ENCODE data around the gene TNC.

TNC gene

DNA sequence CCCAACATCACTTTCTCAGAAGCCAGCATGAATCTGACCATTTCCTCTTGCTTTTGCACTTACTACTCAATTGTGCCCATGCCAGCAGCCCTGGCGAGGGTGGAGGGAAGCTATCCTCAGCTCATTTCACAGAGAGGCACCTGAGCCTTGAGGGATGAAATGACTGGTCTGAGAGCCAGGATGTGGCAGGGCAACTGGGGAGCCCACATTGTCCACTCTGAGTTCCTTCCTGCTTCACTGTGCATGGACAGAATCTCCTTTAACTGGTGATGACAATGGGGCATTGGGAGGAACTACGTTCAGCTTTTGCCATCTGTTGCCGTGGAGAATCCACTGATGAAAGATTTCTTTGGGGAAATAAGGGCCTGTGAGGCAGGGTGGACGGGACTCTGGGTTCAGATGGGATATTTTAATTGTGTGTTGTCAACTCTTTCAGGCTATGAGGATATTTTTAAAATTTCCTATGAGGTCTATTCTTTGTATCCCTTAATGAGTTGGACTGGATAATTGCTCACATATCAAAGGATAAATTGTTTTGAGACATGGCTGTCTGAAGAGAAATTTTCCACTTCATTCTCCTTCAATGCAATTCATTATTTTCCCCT lies 78.3 kb downstream of the TNC start:
- no peak for DNase-seq

GRCh38 chr9:115038178-115038577 lies 79.8 kb downstream of the TNC start:
- DNase-seq = no peak

- DNase-seq = no peak
These were observed 81.3 kb downstream of the TNC start for GRCh38 chr9:115036691-115037090.

- no peak for DNase-seq
These were observed 81.9 kb downstream of the TNC start for GRCh38 chr9:115035841-115036612.

GRCh38 chr9:115034801-115035200 lies 83.2 kb downstream of the TNC start:
- no peak for DNase-seq

DNA sequence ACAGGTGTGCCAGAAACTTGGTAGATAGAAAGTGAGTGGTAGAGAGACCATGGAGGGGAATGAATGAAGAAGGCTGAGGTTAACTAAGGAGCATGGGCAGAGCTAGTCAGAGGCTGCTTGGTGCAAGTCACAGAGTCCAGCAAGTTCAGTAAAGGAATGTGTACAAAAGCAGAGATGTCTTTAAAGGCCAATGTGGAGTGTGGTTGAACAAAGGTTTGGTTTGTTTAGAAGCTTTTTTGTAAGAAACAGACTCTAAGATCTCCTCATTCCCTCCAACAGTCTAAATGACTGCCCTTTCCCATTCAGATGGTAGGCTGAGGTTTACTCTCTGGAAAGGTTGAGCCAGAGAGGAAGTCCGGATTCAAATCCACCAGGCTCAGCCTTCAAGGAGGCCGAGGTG lies 84.2 kb downstream of the TNC start:
- no peak for DNase-seq

DNA sequence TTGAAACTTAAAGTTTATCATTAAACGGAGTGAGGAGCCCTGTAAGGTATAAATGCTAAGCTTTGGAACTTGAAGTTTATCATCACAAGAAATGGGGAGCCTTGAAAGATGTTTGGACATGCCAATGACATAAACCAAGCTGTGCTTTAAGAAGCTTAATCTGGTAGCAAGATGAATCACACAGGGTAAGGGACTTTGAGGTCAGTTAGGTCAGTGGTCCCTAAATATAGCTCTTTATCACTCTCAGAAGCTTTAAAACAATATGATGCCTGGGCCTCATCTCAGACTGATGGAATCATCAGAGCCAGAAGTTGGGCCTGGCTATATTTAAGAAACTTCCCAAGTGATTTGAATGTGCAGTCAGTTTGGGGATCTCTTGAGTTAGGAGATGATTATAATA lies 85.7 kb downstream of the TNC start:
- DNase-seq = no peak

DNA sequence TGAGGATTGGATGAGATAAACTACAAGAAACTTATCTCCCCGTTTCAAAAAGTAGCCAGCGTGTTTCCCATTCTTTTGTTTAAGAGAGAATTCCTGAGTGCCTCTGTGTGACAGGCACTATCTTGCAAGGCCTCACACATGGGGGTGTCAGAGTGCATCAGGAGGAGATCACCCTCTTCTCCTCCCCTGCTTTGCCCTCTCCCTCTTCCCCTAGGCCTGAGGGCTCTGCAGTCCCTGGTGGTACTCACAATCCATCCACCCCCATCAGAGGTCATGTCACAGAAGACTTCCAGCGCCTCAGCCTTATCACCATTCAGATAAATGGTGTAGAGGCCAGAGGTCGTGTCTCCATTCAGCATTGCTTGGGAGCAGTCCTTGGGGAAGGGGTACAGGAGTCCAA lies 88.0 kb downstream of the TNC start:
- DNase-seq = no peak

DNA sequence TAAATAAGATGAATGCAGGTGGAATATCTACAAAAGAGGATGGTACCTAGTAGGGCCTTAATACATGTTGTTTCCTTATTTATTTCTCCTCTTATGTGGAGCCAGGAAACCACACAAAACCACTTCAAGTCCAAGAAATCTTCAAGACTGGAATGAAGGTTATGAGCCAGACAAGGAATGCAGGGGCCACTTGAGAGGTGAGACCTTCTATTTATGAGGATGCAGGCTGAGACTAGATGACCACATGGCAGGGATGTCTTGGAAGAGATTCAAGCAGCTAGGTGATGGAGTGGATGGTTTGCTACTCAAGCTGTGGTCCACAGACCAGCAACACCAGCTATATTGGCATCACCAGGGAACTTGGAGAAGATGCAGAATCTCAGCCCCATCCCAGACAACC lies 92.2 kb downstream of the TNC start:
- DNase-seq = no peak

- DNase-seq = no peak
These were observed 92.9 kb downstream of the TNC start for GRCh38 chr9:115024925-115025535.

GRCh38 chr9:115022760-115023434 lies 95.1 kb downstream of the TNC start:
- no peak for DNase-seq

DNA sequence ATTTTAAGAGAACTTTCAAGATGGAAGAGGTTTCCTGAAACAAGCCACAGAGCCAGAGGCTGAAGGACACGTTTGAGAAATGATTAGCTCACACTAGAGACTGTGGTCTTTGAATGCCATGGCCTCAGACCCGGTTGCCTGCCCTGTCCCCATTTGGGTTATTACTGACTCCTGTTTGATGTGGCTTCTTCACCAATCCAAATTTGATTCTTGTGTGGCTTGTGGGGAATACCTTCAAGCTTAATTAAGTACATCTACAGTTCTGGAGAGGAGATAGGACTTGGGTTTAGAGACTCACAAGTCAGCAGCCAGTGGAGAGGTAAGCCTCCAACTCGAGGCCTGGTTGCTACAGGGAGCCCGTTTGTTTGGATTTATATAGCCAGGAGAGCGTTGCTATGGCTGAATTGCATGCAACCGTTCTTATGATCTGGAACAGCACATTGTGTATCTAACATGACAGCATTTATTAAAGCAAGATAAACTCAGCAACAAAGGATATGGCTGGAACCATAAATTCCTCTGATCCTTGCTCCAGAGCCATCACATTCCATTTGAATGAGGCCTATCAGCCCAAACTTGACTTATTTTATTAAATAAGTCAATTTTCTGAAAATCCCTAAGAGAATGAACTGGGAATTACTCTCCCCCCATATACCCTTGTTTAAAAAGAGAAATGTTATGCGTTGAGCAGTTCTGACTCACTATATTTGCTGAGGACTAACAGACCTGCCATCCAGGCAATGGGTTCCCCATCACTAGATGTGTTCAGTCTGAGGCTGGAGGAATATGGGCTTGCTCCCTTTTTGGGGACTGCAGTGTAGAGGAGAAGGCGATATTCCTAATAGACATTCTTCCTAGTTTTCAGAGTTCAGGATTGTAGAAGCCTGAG lies 99.2 kb downstream of the TNC start:
- peak; percentile 14 for DNase-seq

GRCh38 chr9:115016344-115016743 lies 101.6 kb downstream of the TNC start:
- DNase-seq = no peak

- DNase-seq = peak; percentile 56
These were observed 102.8 kb downstream of the TNC start for GRCh38 chr9:115015018-115015635.

- DNase-seq = no peak
These were observed 103.5 kb downstream of the TNC start for GRCh38 chr9:115014438-115014837.

GRCh38 chr9:115013998-115014397 lies 104.0 kb downstream of the TNC start:
- DNase-seq = peak; percentile 82

DNA sequence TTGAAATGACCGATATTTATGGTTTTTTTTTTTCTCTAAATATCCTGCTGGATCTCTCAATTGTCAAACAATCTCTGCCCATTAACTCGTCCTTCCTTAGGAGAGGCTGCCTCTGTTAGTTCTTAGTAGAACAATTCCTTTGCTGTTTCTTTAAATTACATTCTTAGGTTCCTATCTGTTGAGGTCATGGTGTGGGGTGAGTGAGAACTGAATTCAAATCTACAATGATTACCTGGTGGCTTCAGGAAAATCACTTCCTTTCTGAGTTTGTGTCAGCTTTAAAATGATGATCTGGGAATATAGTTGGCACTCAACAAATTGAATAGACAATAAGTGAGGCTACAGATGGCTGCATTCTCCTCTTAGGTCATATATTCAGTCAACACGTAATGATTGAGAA lies 105.5 kb downstream of the TNC start:
- no peak for DNase-seq

- no peak for DNase-seq
These were observed 107.1 kb downstream of the TNC start for GRCh38 chr9:115010874-115011273.

- peak; percentile 64 for DNase-seq
These were observed 109.3 kb downstream of the TNC start for GRCh38 chr9:115008536-115009270.

- DNase-seq = no peak
These were observed 111.3 kb downstream of the TNC start for GRCh38 chr9:115006660-115007059.

DNA sequence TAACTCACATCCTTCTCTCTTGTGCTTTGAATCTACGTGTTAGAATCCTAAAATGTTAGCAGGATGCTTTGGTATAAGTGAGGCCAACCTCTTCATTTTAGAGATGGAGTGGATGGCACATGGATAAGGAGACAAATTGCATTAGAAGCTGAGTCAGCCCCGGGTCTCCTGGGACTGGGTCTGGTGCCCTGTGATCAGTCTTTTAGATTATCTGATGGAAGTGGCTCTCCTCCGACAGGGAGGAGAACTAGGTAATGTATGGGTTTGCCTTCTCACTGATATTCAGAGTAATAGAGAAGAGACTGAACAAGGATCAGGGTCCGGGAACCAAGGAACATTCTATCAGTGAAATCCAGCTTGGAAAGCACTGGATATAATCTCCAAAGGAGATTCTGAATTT lies 112.6 kb downstream of the TNC start:
- no peak for DNase-seq

DNA sequence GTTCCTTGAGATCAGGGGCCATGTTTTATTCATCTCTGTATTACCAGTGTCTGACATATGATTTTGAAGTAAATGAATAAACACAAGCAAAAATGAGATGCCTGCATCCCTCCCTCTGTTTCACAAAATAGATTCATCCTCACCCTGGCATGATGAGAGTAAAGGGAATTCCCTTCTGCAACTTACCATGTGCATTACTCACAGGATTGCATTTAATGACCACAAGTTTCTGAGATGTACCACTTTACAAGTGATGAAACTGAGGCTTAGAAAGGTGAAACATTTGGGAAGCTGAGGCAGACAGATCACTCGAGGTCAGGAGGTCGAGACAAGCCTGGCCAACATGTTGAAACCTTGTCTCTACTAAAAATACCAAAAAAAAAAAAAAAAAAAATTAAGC lies 113.4 kb downstream of the TNC start:
- DNase-seq = no peak

Data from DMS53 (cell line).